Smooth muscle cell of the brain vasculature (primary cell): Measurements from ENCODE around the gene CEACAM8.
"Not testable (repeated sequence)": the region's sequence is repeated elsewhere in the genome, so short reads cannot be mapped to it uniquely, and the experiment has no call there.

Experiments used
- DNase-seq: peaks from one replicate; pipeline ENCODE4 v3.0.0-alpha.2; 2012; ENCODE audit warnings: low read depth, low spot score

The CEACAM8 gene

GRCh38 chr19:42573642-42574041 lies 21.1 kb downstream of the CEACAM8 start:
- no peak for DNase-seq

- DNase-seq, result no peak
Observed at GRCh38 chr19:42571116-42571515, 23.6 kb downstream of the CEACAM8 start.

- no peak for DNase-seq
Observed at GRCh38 chr19:42569193-42569592, 25.5 kb downstream of the CEACAM8 start.

- no peak for DNase-seq
Observed at GRCh38 chr19:42568006-42568405, 26.7 kb downstream of the CEACAM8 start.

- DNase-seq, result no peak
Observed at GRCh38 chr19:42567567-42567966, 27.2 kb downstream of the CEACAM8 start.

GRCh38 chr19:42563352-42564210 lies 31.1 kb downstream of the CEACAM8 start:
- DNase-seq, result no peak

GRCh38 chr19:42561512-42561911 lies 33.2 kb downstream of the CEACAM8 start:
- no peak for DNase-seq

- no peak for DNase-seq
Observed at GRCh38 chr19:42560731-42561130, 34.0 kb downstream of the CEACAM8 start.

- DNase-seq, result no peak
Observed at GRCh38 chr19:42558450-42559150, 36.1 kb downstream of the CEACAM8 start.

GRCh38 chr19:42557386-42557871 lies 37.3 kb downstream of the CEACAM8 start:
- DNase-seq, result not testable (repeated sequence)

GRCh38 chr19:42555801-42556200 lies 38.9 kb downstream of the CEACAM8 start:
- no peak for DNase-seq

- DNase-seq, result no peak
Observed at GRCh38 chr19:42555317-42555716, 39.4 kb downstream of the CEACAM8 start.

GRCh38 chr19:42554046-42554575 lies 40.6 kb downstream of the CEACAM8 start:
- no peak for DNase-seq

GRCh38 chr19:42553292-42554045 lies 41.3 kb downstream of the CEACAM8 start:
- no peak for DNase-seq

GRCh38 chr19:42552086-42553065 lies 42.3 kb downstream of the CEACAM8 start:
- DNase-seq, result no peak

- not testable (repeated sequence) for DNase-seq
Observed at GRCh38 chr19:42550521-42550920, 44.2 kb downstream of the CEACAM8 start.

GRCh38 chr19:42549067-42549466 lies 45.7 kb downstream of the CEACAM8 start:
- not testable (repeated sequence) for DNase-seq

- no peak for DNase-seq
Observed at GRCh38 chr19:42548552-42548951, 46.2 kb downstream of the CEACAM8 start.

GRCh38 chr19:42547929-42548328 lies 46.8 kb downstream of the CEACAM8 start:
- no peak for DNase-seq

- no peak for DNase-seq
Observed at GRCh38 chr19:42546831-42547500, 47.8 kb downstream of the CEACAM8 start.
